ENCODE measurements around the gene FBXL15.

Gene FBXL15

DNA sequence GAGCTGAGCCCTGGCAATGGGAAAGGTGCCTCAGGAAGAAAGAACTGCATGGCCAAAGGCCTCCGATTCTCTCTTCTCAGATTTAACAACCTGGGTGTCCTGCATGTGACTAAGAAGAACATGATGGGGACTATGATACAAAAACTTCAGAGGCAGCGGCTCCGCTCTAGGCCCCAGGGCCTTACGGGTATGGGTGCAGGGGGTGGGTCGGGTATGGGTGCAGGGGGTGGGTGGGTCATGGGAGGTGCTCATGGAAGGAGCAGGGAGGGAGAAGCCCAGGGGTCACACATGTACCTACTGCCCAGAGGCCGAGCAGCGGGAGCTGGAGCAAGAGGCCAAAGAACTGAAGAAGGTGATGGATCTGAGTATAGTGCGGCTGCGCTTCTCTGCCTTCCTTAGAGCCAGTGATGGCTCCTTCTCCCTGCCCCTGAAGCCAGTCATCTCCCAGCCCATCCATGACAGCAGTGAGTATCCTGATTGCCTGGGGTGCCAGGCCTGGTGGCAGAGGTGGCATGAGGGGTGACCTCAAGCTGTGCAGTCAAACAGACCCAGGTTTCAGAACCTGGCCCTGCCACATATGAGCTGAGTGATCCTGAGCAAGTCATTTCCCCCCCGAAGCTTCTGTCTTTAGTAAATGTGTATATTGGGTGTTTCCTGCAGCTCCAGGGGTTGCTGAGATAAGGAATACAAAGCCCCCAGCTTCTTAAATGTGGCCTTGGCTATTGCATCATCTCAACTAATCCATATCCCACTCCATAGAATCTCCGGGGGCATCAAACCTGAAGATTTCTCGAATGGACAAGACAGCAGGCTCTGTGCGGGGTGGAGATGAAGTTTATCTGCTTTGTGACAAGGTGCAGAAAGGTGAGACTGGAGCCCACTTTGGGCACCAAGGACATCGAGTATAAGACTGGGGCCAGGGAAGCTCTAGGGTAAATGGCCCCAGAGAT, 23.1 kb upstream of the FBXL15 start:
- DNase-seq (ENCODE audit: extremely low read depth, low read depth): no peak
- no peak for TF ChIP-seq CTCF (IDR thresholded peaks at IDR 0.05; ENCODE audit: low read depth, low read length, missing control alignments)
- H3K4me3 ChIP-seq (replicated peaks; ENCODE audit: low read depth, low read length): no peak overlapping the region

- DNase-seq (ENCODE audit: extremely low read depth, low read depth): no peak
- no peak for TF ChIP-seq CTCF (IDR thresholded peaks at IDR 0.05; ENCODE audit: low read depth, low read length, missing control alignments)
- no peak overlapping the region for H3K4me3 ChIP-seq (replicated peaks; ENCODE audit: low read depth, low read length)
These were observed 22.2 kb upstream of the FBXL15 start for GRCh38 chr10:102398172-102399020.

DNA sequence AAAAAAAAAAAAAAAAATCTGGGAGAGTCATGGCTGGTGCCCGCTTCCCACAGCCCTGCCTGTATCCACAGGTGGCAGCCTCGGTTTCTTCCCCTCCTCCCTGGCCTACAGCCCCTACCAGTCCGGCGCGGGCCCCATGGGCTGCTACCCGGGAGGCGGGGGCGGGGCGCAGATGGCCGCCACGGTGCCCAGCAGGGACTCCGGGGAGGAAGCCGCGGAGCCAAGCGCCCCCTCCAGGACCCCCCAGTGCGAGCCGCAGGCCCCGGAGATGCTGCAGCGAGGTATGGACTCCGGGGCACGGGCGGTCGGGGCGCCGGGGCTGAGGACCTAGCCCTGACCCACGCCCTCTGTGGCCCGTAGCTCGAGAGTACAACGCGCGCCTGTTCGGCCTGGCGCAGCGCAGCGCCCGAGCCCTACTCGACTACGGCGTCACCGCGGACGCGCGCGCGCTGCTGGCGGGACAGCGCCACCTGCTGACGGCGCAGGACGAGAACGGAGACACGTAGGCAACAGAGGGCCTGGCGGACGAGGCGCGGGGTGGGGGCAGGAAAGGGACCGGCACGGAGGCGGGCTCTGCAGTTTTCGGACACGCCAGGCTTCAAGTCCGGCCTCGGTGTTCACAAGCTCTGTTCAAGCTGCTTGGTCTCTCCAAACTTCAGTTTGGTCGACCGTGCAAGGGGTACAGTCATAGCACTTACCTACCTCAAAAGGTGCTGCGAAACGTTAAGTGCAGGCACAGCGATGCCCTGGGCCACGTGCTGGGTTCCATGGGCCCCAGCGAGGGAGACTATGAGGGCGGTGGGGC, 21.2 kb upstream of the FBXL15 start:
- DNase-seq (ENCODE audit: extremely low read depth, low read depth): no peak
- peak overlapping the region; percentile 45 for H3K4me3 ChIP-seq (replicated peaks; ENCODE audit: low read depth, low read length)
- peak; percentile 89 for TF ChIP-seq CTCF (IDR thresholded peaks at IDR 0.05; ENCODE audit: low read depth, low read length, missing control alignments)

- 0 out of 2 replicates have a peak overlapping the region, but pooled peaks have one; percentile 45 for H3K4me3 ChIP-seq (replicated peaks; ENCODE audit: low read depth, low read length)
- DNase-seq (ENCODE audit: extremely low read depth, low read depth): no peak
- TF ChIP-seq CTCF (IDR thresholded peaks at IDR 0.05; ENCODE audit: low read depth, low read length, missing control alignments): no peak
These were observed 20.6 kb upstream of the FBXL15 start for GRCh38 chr10:102400076-102400475.

- no peak for DNase-seq (ENCODE audit: extremely low read depth, low read depth)
- TF ChIP-seq CTCF (IDR thresholded peaks at IDR 0.05; ENCODE audit: low read depth, low read length, missing control alignments): no peak
- no peak overlapping the region for H3K4me3 ChIP-seq (replicated peaks; ENCODE audit: low read depth, low read length)
These were observed 19.9 kb upstream of the FBXL15 start for GRCh38 chr10:102400598-102401341.

DNA sequence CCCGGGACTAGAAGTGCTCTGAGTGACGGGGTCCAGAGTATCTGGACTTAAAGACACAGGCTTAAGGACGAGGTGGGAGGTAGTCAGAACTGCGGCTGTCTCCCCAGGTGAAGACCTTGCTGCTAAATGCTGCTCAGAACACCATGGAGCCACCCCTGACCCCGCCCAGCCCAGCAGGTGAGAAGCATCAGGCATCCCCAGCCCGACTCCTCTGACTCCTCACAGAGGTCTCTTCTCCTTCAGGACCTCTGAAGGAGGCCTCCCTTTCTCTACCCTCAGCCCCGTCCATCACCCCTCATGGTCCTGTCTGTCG, 19.3 kb upstream of the FBXL15 start:
- H3K4me3 ChIP-seq (replicated peaks; ENCODE audit: low read depth, low read length): no peak overlapping the region

More for the DNA sequence above, 19.3 kb upstream of the FBXL15 start:
- no peak for TF ChIP-seq CTCF (IDR thresholded peaks at IDR 0.05; ENCODE audit: low read depth, low read length, missing control alignments)
- DNase-seq (ENCODE audit: extremely low read depth, low read depth): no peak

Data from HFF-Myc (cell line).